A673 (cell line): ENCODE measurements around the gene HOXA3. TPM values are rescaled to one million over a fixed set of nuclear protein-coding genes. Genes with fewer than 3 reads are reported as not detected.

ENCODE experiments used
- BruUV-seq: library from RNA; stranded (reverse); fragments of 400-500 nt; replicated peaks from 2 replicates; lab custom pipeline; 2021; lab: Mats Ljungman, UMichigan
- CTCF ChIA-PET: fragments of 300-600 bp; sonication (Branson Sonifier 250); formaldehyde crosslinking; loops from one replicate; lab custom pipeline; 2022; ENCODE audit warnings: antibody characterized with exemption; lab: Charles Lee
- POLR2A ChIA-PET: fragments of 300-600 bp; sonication (Branson Sonifier 250); formaldehyde crosslinking; loops from one replicate; lab custom pipeline; 2022; ENCODE audit warnings: antibody characterized with exemption; ENCODE audit not compliant: low non-redundant PET; lab: Charles Lee
- DNase-seq: peaks from one replicate; pipeline ENCODE4 v3.0.0-alpha.2; 2015; ENCODE audit warnings: low spot score
- H3K27ac ChIP-seq: fragments of 200-600 bp; sonication (generic); 2 replicates; pipeline ENCODE4 v1.5.1; 2016; ENCODE audit warnings: mixed run types, low read depth, mild to moderate bottlenecking, mixed read lengths, antibody characterized with exemption, low read length; ENCODE audit not compliant: poor library complexity, severe bottlenecking
- H3K27me3 ChIP-seq: fragments of 200-600 bp; sonication (generic); replicated peaks from 2 replicates; pipeline ENCODE4 v1.6.1; 2017; ENCODE audit warnings: mixed run types, low read depth, mild to moderate bottlenecking, mixed read lengths, antibody characterized with exemption, low read length; ENCODE audit not compliant: insufficient read depth, poor library complexity
- H3K36me3 ChIP-seq: fragments of 200-600 bp; sonication (generic); 2 replicates; pipeline ENCODE4 v1.6.1; 2016; ENCODE audit warnings: mixed run types, mild to moderate bottlenecking, mixed read lengths, antibody characterized with exemption, low read length; ENCODE audit not compliant: insufficient read depth, poor library complexity, severe bottlenecking
- H3K4me1 ChIP-seq: fragments of 200-600 bp; sonication (generic); 2 replicates; pipeline ENCODE4 v1.6.1; 2017; ENCODE audit warnings: mixed run types, mild to moderate bottlenecking, mixed read lengths, antibody characterized with exemption, low read length; ENCODE audit not compliant: insufficient read depth, poor library complexity, severe bottlenecking
- H3K4me3 ChIP-seq: fragments of 200-600 bp; sonication (generic); 2 replicates; pipeline ENCODE4 v1.5.1; 2016; ENCODE audit warnings: low read depth, mixed run types, mild to moderate bottlenecking, mixed read lengths, low read length; ENCODE audit not compliant: poor library complexity, severe bottlenecking
- H3K9me3 ChIP-seq: fragments of 200-600 bp; sonication (generic); 2 replicates; pipeline ENCODE4 v1.6.1; 2016; ENCODE audit warnings: mixed run types, low read depth, mild to moderate bottlenecking, mixed read lengths, antibody characterized with exemption, low read length; ENCODE audit not compliant: poor library complexity, severe bottlenecking
- CTCF ChIP-seq: fragments of 300-800, 200-600 bp; sonication (generic); conservative IDR thresholded peaks from 2 replicates; pipeline ENCODE4 v1.5.1; 2017; ENCODE audit warnings: low read depth, mild to moderate bottlenecking, antibody characterized with exemption, low read length, moderate library complexity, mixed read lengths
- EZH2 ChIP-seq: fragments of 200-600 bp; sonication (generic); IDR thresholded peaks from 2 replicates; pipeline ENCODE4 v1.6.1; 2017; ENCODE audit warnings: borderline replicate concordance, low read depth, mild to moderate bottlenecking, mixed read lengths, antibody characterized with exemption, low read length; ENCODE audit not compliant: poor library complexity, severe bottlenecking
- intact Hi-C: fragments of 100-400 bp; cut with micrococcal nuclease; formaldehyde crosslinking; loops from one replicate; pipeline ENCODE4 v1.10.0; 2022; ENCODE audit not compliant: unreplicated experiment
- total RNA-seq: library from RNA; stranded (reverse); gene quantifications from 2 replicates; pipeline ENCODE4 v1.2.3, GENCODE V29; 2021

The HOXA3 gene
- total RNA-seq, 1 experiment from 2014 or later = not detected

- CTCF ChIA-PET = no interaction called here
- Histone ChIP-seq H3K27me3 (no peaks in the 10 kb centered on the region), H3K36me3 (no peaks in the 10 kb centered on the region), H3K9me3 (no peaks in the 10 kb centered on the region), H3K4me3 (no peak overlapping the region), H3K27ac (no peak overlapping the region), H3K4me1 (no peaks in the 10 kb centered on the region)
- no TSS peak for BruUV-seq
- TF ChIP-seq EZH2 (no peak), CTCF (no peak)
- no peak for DNase-seq
- intact Hi-C loops = no loop called here
- POLR2A ChIA-PET = no interaction called here
These were observed 79.3 kb downstream of the HOXA3 start for GRCh38 chr7:27073076-27073475.

- no peak for DNase-seq
- no peaks in the 10 kb centered on the region for H3K27me3 ChIP-seq
- H3K4me1 ChIP-seq = no peaks in the 10 kb centered on the region
- no peak overlapping the region for H3K27ac ChIP-seq
- no peaks in the 10 kb centered on the region for H3K36me3 ChIP-seq
- H3K4me3 ChIP-seq = no peak overlapping the region
- ChIA-PET POLR2A (no interaction called here), CTCF (no interaction called here)
- BruUV-seq = no TSS peak
- intact Hi-C loops = no loop called here
- TF ChIP-seq EZH2 (no peak), CTCF (no peak)
- no peaks in the 10 kb centered on the region for H3K9me3 ChIP-seq
These were observed 80.6 kb downstream of the HOXA3 start for GRCh38 chr7:27071622-27072390.

GRCh38 chr7:27068259-27068658 lies 84.1 kb downstream of the HOXA3 start:
- ChIA-PET POLR2A (no interaction called here), CTCF (no interaction called here)
- H3K4me3 ChIP-seq = no peak overlapping the region
- no TSS peak for BruUV-seq
- TF ChIP-seq CTCF (no peak), EZH2 (no peak)
- intact Hi-C loops = no loop called here
- no peaks in the 10 kb centered on the region for H3K4me1 ChIP-seq
- no peaks in the 10 kb centered on the region for H3K27me3 ChIP-seq
- H3K27ac ChIP-seq = no peak overlapping the region
- H3K36me3 ChIP-seq = no peaks in the 10 kb centered on the region
- no peak for DNase-seq
- no peaks in the 10 kb centered on the region for H3K9me3 ChIP-seq
